DMS114 treated with DMSO at 0.1 percent for 48 hours (cell line): Measurements from ENCODE around the gene KRTAP1-5.
"Not testable (repeated sequence)": the region's sequence is repeated elsewhere in the genome, so short reads cannot be mapped to it uniquely, and the experiment has no call there.

Experiments
- DNase-seq: peaks from one replicate; lab custom pipeline; 2025; ENCODE audit not compliant: unreplicated experiment; lab: John Stamatoyannopoulos, UW

KRTAP1-5 gene

GRCh38 chr17:41026715-41027471 lies at the start of gene KRTAP1-5:
TSS of gene KRTAP1-5 (minus strand) at chr17:41027208. CDS start at chr17:41027155, 53 bp downstream.
- DNase-seq: no peak

GRCh38 chr17:41076788-41077187 lies 49.8 kb upstream of the KRTAP1-5 start:
- DNase-seq: no peak

GRCh38 chr17:41073676-41074075 lies 46.7 kb upstream of the KRTAP1-5 start:
- no peak for DNase-seq

GRCh38 chr17:41071606-41072360 lies 44.8 kb upstream of the KRTAP1-5 start:
- DNase-seq: no peak

- no peak for DNase-seq
These were observed 42.0 kb upstream of the KRTAP1-5 start for GRCh38 chr17:41069031-41069430.

- no peak for DNase-seq
These were observed 40.3 kb upstream of the KRTAP1-5 start for GRCh38 chr17:41067281-41067680.

GRCh38 chr17:41065829-41066624 lies 39.0 kb upstream of the KRTAP1-5 start, which contains the start of gene KRTAP2-4:
TSS of gene KRTAP2-4 (minus strand) at chr17:41065879. CDS start at chr17:41065845, 34 bp downstream.
- no peak for DNase-seq

GRCh38 chr17:41065016-41065689 lies 38.1 kb upstream of the KRTAP1-5 start:
- not testable (repeated sequence) for DNase-seq

GRCh38 chr17:41064301-41064700 lies 37.3 kb upstream of the KRTAP1-5 start:
- no peak for DNase-seq

- no peak for DNase-seq
These were observed 36.4 kb upstream of the KRTAP1-5 start for GRCh38 chr17:41063449-41063848.

- no peak for DNase-seq
These were observed 35.0 kb upstream of the KRTAP1-5 start for GRCh38 chr17:41061964-41062363.

- DNase-seq: no peak
These were observed 33.1 kb upstream of the KRTAP1-5 start, which contains the start of gene KRTAP2-3 for GRCh38 chr17:41060052-41060604. TSS of gene KRTAP2-3 (minus strand) at chr17:41060114. CDS start at chr17:41060050, 64 bp downstream.

- DNase-seq: not testable (repeated sequence)
These were observed 32.5 kb upstream of the KRTAP1-5 start for GRCh38 chr17:41059276-41060051.

- no peak for DNase-seq
These were observed 31.7 kb upstream of the KRTAP1-5 start for GRCh38 chr17:41058741-41059140.

- no peak for DNase-seq
These were observed 30.5 kb upstream of the KRTAP1-5 start for GRCh38 chr17:41057547-41057946.

GRCh38 chr17:41055130-41055529 lies 28.1 kb upstream of the KRTAP1-5 start, which contains the start of gene KRTAP2-2:
TSS of gene KRTAP2-2 (minus strand) at chr17:41055230. CDS start at chr17:41055211, 19 bp downstream.
- not testable (repeated sequence) for DNase-seq

GRCh38 chr17:41054556-41054955 lies 27.5 kb upstream of the KRTAP1-5 start:
- DNase-seq: not testable (repeated sequence)

- no peak for DNase-seq
These were observed 27.0 kb upstream of the KRTAP1-5 start for GRCh38 chr17:41054025-41054424.

- DNase-seq: no peak
These were observed 25.6 kb upstream of the KRTAP1-5 start for GRCh38 chr17:41052566-41052965.
